Heart right ventricle (tissue), 16 donors: ENCODE data around the gene IL1RAPL2. TPM values are rescaled to one million over a fixed set of nuclear protein-coding genes. Genes with fewer than 3 reads are reported as not detected.
A peak's percentile ranks its signal among the peaks of the same experiment; 100 is the strongest.

Source experiments
- ATAC-seq, 8 donors: fragments of 200-7000 bp; cut with Tn5 transposase; one replicate each; pipeline ENCODE4 v1.9.1; 2020; ENCODE audit warnings: mild to moderate bottlenecking in 8 of 8, moderate library complexity in 8 of 8, moderate number of reproducible peaks in 1 of 8
- DNase-seq, 2 donors: peaks; one replicate each; pipeline ENCODE4 v3.0.0-alpha.2; 2020
- H3K27ac ChIP-seq, 10 donors: fragments of 200-600 bp; sonication (generic) in 2 of 10; one replicate each; pipeline versions ENCODE4 v1.5.0 to v1.8.0; 2020 to 2022; ENCODE audit warnings: mild to moderate bottlenecking in 3 of 10
- H3K27me3 ChIP-seq, 7 donors: fragments of 200-600 bp; one replicate each; pipeline ENCODE4 v1.8.0; 2021 to 2022; ENCODE audit warnings: mild to moderate bottlenecking in 2 of 7
- H3K36me3 ChIP-seq, 9 donors: fragments of 200-600 bp; sonication (generic) in 1 of 9; one replicate each; pipeline versions ENCODE4 v1.5.0 to v1.8.0; 2020 to 2022; ENCODE audit warnings: mild to moderate bottlenecking in 2 of 9
- H3K4me1 ChIP-seq, 9 donors: fragments of 200-600 bp; sonication (generic) in 1 of 9; one replicate each; pipeline versions ENCODE4 v1.5.0 to v1.8.0; 2020 to 2022; ENCODE audit warnings: mild to moderate bottlenecking in 4 of 9
- H3K4me3 ChIP-seq, 10 donors: fragments of 200-600 bp; sonication (generic) in 2 of 10; one replicate each; pipeline versions ENCODE4 v1.5.0 to v1.8.0; 2020 to 2022; ENCODE audit warnings: mild to moderate bottlenecking in 7 of 10, moderate library complexity in 2 of 10
- H3K9me3 ChIP-seq, 11 donors: fragments of 200-600 bp in 10 of 11; sonication (generic) in 2 of 11; one replicate each; pipeline versions ENCODE4 v1.5.0 to v1.8.0; 2013 to 2022; ENCODE audit warnings: mild to moderate bottlenecking in 2 of 11, control low read depth in 1 of 11, moderate library complexity in 1 of 11
- CTCF ChIP-seq, 9 donors: fragments of 200-600 bp; sonication (generic) in 2 of 9; IDR thresholded peaks; one replicate each; pipeline versions ENCODE4 v1.5.0 to v1.8.0; 2021 to 2022; ENCODE audit warnings: antibody characterized with exemption in 9 of 9, mild to moderate bottlenecking in 5 of 9, moderate library complexity in 1 of 9
- WGBS, 2 donors: extraction: QIAGEN DNeasy Blood & Tissue Kit; methylation state at CpG; one replicate each; pipeline ENCODE4 v1.1.7; 2013; ENCODE audit warnings: inconsistent platforms in 1 of 2; 5-methylcytosine and 5-hydroxymethylcytosine counted together
- intact Hi-C, 10 donors: fragments of 100-400 bp; cut with DNase I; formaldehyde crosslinking; loops; one replicate each; pipeline versions ENCODE4 v1.11.1 to v1.14.2; 2022
- polyA plus RNA-seq, 2 donors: library from polyadenylated mRNA; stranded (reverse); fragments of 200-250 nt; gene quantifications; one replicate each; pipeline ENCODE4 v1.2.3, GENCODE V29; 2013
- total RNA-seq, 10 donors: library from RNA; stranded (reverse); fragmentation: NEBNext Ultra II Directional in 3 of 10; extraction: Animal tissue kit (Norgen Biotek cat#: 25700) in 3 of 10; gene quantifications; one replicate each; pipeline versions ENCODE4 v1.2.1 to v1.2.4, GENCODE V29; 2021 to 2023
- donor health status: Arrhythmogenic right ventricular cardiomyopathy.
- donor health status: ischemic (EF 13 %, LVEDD 7.1; RV severe dilation, severe dysfunction).
- donor health status: healthy with polysubstance abuse.
- donor health status: DM: no; HTN: yes; CAD: no.
- donor health status: DM: no; HTN: no; CAD: no.
- donor health status: ischemic (EF 25% LVEDD 6.9; RV normal size, moderate dysfunction).
- donor health status: ischemic (EF 25% LVEDD 5.7; RV mildly dilated, moderate dysfunction).
- donor health status: healthy.
- donor health status: DM: yes; HTN: yes; CAD: no.
- donor health status: Ischemic cardiomyopathy.
- donor health status: ischemic (EF 35%, LVEDD 5.7; RV mildly dilated, moderate dysfunction).
- donor health status: nonischemic (EF 11% LVEDD 7.7; RV severe dilation, severe dysfunction).
- donor health status: DM: yes; HTN: yes; CAD: no.
- donor health status: PGD.
- donor health status: ischemic (EF 29% LVEDD 5.4; RV normal size, mild dysfunction).
- donor health status: nonischemic (EF 23%, LVEDD 6.1; RV moderate dilation, normal function).

Gene IL1RAPL2
- total and polyA plus RNA-seq, 12 donors: 0.01 TPM; not detected in 11

GRCh38 chrX:105190252-105190853, 624.4 kb downstream of the IL1RAPL2 start:
- Histone ChIP-seq H3K36me3 (no peaks in the 10 kb centered on the region), H3K27me3 (peaks cover 0 to 22% (median 0%) of the 10 kb centered on the region in 7 donors), H3K4me1 (no peaks in the 10 kb centered on the region), H3K4me3 (no peak overlapping the region), H3K9me3 (no peaks in the 10 kb centered on the region), H3K27ac (no peak overlapping the region)
- ATAC-seq (no peak), DNase-seq (peak in 1 of 2 donors; percentile 3)
- intact Hi-C loops: loop anchor here in 1 of 10 donors (10.0 kb wide), 1 partner anchor 514 kb away; no protein-coding TSS in a partner anchor
- peak; percentile 29 to 90 (median 60) for TF ChIP-seq CTCF (IDR thresholded peaks at IDR 0.05)
- 3 to 5% methylated on average over 2 of the region's 2 CpGs for WGBS, 2 donors

GRCh38 chrX:105191878-105192277, 625.9 kb downstream of the IL1RAPL2 start:
- 33 to 44% methylated on average over 2 of the region's 2 CpGs for WGBS, 2 donors
- no peak for DNase-seq
- Histone ChIP-seq H3K4me1 (no peaks in the 10 kb centered on the region), H3K4me3 (no peak overlapping the region), H3K27me3 (peaks cover 0 to 22% (median 0%) of the 10 kb centered on the region in 7 donors), H3K9me3 (no peaks in the 10 kb centered on the region), H3K27ac (no peak overlapping the region), H3K36me3 (no peaks in the 10 kb centered on the region)
- TF ChIP-seq CTCF (IDR thresholded peaks at IDR 0.05): peak in 6 of 9 donors; percentile 15 to 43 (median 27)
- intact Hi-C loops: loop anchor here in 1 of 10 donors (10.0 kb wide), 1 partner anchor 513 kb away; no protein-coding TSS in a partner anchor
- ATAC-seq: peak in 1 of 8 donors; percentile 50

GRCh38 chrX:105209406-105209805, 643.4 kb downstream of the IL1RAPL2 start:
- Histone ChIP-seq H3K9me3 (no peaks in the 10 kb centered on the region), H3K36me3 (no peaks in the 10 kb centered on the region), H3K4me3 (no peak overlapping the region), H3K27ac (no peak overlapping the region), H3K4me1 (no peaks in the 10 kb centered on the region), H3K27me3 (peaks cover 0 to 15% (median 0%) of the 10 kb centered on the region in 7 donors)
- no peak for ATAC-seq
- DNase-seq: no peak
- intact Hi-C loops: no loop called here
- no peak for TF ChIP-seq CTCF (IDR thresholded peaks at IDR 0.05)

- Histone ChIP-seq H3K4me1 (no peaks in the 10 kb centered on the region), H3K4me3 (no peak overlapping the region), H3K36me3 (no peaks in the 10 kb centered on the region), H3K27ac (no peak overlapping the region), H3K9me3 (no peaks in the 10 kb centered on the region), H3K27me3 (peaks cover 0 to 15% (median 0%) of the 10 kb centered on the region in 7 donors)
- intact Hi-C loops: no loop called here
- WGBS, 2 donors: 93 to 96% methylated on average over 2 of the region's 2 CpGs
- TF ChIP-seq CTCF (IDR thresholded peaks at IDR 0.05): no peak
- no peak for DNase-seq
- ATAC-seq: no peak
These were observed 644.3 kb downstream of the IL1RAPL2 start for GRCh38 chrX:105210258-105210657.
